Stomach (tissue), 4 donors: Measurements from ENCODE around the gene ERP29.

Experiments
- POLR2AphosphoS5 ChIP-seq, 3 donors: sonication (generic); formaldehyde crosslinking; IDR thresholded peaks; one replicate each; pipeline ENCODE4 v1.6.1; 2016; ENCODE audit warnings: antibody characterized with exemption in 3 of 3
- TF ChIP-seq, protein P1 (sequence below), 7 experiments: fragments of 450-650 bp in 4 of 7; fragments of 200-600 bp in 3 of 7; sonication (generic) in 3 of 7; IDR thresholded peaks; one replicate each; pipeline ENCODE4 v1.5.1; 2016 to 2019; ENCODE audit warnings: antibody characterized with exemption in 7 of 7, control low read depth in 2 of 7, mild to moderate bottlenecking in 1 of 7

DNA sequence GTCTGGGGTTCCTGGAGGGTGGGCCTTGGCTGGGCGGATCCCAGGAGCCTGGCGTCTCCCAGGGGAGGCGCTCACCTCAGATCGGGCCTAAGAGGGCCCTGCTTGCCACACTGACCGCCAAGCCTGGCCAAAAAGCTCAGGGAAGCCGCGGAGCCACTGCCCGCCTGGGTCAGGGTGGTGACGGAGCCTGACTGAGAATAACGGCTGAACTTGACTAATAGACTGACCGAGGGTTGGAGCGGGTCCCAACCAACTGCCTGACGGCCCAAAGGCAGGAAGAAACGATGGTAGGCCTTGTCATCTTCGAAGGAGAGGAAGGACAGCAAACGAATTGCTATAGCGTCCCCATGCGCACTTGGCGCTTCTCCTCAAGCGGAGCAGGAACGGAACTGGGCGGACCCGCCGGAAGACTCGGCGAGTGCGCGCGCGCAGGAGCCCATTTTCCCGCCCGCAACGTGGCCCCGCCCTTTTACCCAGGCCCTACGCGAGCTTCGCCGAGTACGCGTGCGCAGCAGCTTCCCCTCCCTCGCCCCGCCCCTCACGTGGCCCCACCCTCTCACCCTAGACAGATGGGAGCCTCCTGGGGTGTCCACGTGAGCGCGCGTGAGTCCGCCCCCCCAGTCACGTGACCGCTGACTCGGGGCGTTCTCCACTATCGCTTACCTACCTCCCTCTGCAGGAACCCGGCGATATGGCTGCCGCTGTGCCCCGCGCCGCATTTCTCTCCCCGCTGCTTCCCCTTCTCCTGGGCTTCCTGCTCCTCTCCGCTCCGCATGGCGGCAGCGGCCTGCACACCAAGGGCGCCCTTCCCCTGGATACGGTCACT lies at the start of gene ERP29, which contains the start of gene TMEM116:
- TF ChIP-seq POLR2AphosphoS5 (IDR thresholded peaks at IDR 0.05): peak; percentile 79 to 98 (median 98)
- TF ChIP-seq, protein P1, sequence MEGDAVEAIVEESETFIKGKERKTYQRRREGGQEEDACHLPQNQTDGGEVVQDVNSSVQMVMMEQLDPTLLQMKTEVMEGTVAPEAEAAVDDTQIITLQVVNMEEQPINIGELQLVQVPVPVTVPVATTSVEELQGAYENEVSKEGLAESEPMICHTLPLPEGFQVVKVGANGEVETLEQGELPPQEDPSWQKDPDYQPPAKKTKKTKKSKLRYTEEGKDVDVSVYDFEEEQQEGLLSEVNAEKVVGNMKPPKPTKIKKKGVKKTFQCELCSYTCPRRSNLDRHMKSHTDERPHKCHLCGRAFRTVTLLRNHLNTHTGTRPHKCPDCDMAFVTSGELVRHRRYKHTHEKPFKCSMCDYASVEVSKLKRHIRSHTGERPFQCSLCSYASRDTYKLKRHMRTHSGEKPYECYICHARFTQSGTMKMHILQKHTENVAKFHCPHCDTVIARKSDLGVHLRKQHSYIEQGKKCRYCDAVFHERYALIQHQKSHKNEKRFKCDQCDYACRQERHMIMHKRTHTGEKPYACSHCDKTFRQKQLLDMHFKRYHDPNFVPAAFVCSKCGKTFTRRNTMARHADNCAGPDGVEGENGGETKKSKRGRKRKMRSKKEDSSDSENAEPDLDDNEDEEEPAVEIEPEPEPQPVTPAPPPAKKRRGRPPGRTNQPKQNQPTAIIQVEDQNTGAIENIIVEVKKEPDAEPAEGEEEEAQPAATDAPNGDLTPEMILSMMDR (IDR thresholded peaks at IDR 0.05): peak in 5 of 7 experiments; percentile 45 to 76 (median 71)
